Measurements from ENCODE around the gene NTM.

NTM gene

DNA sequence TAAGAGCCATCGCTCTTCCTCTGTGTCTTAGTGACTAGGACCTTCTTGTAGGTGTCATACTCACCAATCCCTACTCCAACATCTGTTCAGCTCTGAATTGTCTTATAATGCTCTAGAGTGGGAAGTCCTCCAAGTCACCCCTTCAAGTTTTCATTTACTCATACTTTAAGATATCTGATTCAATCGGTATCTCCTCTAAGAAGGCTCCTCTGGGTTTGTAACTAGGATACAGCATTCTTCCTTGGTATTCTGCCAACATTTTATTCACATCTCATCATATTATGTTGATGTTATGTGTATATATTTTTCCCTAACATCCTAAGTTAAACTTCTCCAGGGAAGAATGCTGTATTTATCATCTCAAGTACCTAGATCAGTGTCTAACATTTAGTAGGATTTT lies 662.1 kb downstream of the NTM start:
- no peak for DNase-seq

DNA sequence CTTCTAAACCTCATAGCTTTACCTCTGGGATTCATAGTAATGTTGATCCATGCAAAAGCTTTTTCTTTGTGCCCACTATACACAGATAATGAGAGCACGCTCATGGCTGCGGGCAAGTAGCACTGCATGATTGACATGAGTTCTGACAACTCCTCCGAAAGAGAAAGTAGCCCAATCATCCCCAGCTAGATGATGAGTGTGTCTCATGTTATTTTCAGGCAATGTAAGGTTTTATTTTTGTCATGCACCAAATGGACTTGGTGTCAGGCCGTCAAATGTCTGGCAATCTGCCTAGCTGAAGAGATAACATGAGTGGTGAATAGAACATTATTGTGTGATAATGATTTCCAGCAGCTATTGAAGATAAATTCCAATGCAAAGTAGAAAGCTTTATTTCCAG lies 662.6 kb downstream of the NTM start:
- no peak for DNase-seq

DNA sequence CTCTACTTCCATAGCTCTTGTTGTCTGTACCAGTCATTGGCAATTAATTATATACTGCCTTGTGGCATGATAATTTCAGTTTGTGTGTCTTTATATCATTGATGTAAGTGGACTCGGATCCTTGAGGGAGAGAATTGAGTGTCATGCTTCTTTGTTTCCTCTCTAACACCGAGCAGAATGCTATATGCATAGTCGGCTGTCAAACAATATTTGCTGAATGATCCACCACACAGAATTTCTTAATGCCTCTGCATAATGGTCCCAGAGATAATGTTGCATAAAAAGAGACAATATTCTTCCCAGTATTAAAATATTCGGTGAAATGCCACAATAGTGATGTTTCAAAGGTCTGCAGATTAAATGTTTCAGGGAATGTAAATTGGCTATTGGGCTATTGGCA lies 664.8 kb downstream of the NTM start:
- no peak for DNase-seq

DNA sequence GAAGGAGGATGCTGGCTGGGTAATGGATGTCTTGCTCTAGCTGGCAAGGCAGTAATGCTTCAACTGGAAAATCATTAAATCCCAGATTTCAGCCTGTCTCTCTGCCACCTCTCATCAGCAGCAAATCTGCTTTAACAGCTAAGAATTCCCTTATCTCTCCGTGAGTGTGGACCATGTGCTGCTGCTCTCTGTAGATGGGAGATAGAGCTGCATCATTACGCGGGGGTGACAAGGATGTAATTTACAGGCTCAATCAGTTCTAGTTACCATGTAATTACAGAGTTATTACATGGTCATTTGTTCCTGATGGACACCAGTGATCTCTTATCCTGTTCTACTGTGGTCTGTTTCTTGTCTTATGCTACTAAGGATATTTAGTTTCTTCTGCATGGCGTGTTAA lies 665.4 kb downstream of the NTM start:
- DNase-seq = no peak

DNA sequence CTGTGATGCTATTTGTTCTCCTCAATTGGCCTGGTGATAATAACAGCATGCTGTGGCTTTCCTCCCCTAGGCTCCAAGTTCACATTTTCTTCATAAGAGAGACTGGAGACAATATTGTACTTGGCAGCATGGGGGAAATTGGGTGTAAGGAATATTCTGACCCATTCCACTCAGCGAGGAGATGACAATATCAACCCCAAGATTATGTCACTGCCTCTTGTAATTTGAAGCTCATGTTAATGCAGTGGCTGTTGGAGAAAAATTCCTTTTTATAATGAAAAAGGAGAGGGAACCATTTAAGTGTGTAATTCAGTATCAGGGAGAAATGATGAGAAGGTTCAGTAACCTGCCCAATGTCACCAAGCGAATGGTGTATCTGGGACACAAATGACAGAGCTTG lies 665.8 kb downstream of the NTM start:
- DNase-seq = no peak

DNA sequence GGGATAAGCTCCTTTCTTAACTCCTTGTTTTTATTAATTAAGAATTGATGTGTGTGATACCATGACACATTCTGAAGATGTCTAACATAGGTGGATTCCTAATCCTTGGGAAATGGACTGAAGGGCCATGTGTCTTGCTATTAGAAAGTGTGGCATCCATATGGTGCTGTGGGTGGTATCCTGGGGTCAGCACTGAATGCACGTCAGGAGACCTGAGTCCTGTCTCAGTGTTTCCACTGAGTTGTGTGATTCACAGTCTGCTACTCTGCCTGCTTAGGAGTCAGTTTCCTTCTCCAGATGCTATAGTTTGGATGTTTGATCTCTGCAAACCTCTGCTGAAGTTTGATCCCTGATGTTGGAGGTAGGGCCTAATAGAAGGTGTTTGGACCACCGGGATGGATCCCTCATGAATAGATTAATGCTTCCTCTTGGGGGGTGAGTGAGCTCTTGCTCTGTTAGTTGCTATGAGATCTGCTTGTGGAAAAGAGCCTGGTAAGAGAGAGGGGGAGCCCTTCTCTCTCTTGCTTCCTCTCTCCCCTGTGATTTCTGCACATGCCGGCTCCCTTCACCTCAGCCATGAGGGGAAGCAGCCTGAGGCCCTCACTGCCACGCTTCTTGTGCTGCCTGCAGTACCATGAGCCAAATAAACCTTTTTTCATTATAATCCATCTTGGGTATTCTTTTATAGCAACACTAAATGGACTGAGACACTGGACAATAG lies 666.5 kb downstream of the NTM start:
- DNase-seq = no peak

DNA sequence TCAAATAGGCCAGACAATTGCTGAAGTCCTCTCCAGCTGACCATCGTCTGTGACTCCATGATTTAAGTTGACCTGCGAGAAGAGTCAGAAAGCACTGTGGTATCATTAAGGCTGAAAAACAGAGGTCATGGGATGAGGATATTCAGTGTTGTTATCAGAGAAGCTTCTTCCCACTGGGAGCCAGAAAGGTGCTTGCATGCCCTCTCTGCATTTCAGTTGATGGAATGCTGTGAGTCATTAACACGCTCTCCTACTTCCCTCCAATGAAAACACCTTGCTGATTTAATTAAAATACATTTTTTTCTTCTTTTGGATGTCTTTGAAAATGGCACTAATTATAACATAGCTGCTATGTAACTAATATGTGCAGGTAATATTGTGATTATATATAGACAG lies 667.0 kb downstream of the NTM start:
- no peak for DNase-seq

DNA sequence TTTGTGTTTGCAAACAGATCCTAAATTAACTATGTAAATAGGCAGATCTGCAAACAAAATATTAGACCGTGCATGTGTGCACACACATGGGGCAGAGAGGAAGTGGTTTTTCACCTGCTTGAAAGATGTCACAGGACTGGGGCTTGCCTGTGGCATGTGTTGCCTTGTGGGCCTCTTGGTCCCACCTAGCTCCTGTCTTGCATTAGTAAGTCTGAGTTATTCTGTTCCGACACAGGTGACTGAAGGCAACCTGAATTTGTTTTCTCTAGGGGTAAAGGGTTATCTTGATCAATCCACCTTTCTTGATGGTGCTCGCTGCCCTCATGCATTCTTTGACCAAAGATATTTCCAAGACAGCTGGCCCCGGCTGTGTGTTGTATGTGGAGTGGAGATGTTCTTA lies 667.5 kb downstream of the NTM start:
- no peak for DNase-seq

DNA sequence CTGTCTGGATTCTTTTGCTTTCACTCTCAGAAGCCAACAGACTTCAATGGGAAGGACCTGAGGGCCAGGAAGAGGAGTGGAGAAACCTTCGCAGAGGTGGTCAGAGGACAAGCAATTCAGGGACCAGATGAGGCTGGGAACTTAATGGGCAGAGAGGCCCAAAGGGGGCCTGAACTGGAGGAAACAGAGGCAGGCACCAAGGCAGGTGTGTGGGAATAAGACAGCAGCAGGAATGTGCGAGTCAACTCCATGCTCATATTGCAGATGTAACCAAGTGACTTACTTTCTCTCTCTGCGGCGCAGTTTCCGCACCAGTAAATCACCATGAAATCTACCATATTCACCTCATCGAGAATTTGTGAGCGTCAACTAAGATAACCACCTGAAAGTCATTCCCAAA lies 669.1 kb downstream of the NTM start:
- DNase-seq = no peak

DNA sequence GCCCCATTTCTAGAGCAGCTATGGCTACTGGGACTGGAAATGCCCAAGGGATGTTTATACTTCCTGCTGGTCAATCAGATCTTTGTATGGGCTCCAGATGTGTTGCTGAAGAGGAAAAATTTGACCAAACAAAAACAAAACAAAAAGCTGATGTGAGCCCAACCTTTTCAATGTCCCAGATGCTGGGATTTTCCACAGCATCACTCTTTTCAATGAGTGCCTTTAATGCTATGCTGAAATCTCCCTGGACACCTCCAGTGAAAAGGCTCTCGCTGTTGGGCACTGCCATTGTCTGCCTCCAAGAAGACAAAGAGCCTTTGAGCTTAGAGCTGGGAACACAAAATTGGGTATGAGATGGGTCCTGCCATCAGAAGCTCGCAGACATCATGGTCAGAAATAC lies 671.9 kb downstream of the NTM start:
- DNase-seq = no peak

DNA sequence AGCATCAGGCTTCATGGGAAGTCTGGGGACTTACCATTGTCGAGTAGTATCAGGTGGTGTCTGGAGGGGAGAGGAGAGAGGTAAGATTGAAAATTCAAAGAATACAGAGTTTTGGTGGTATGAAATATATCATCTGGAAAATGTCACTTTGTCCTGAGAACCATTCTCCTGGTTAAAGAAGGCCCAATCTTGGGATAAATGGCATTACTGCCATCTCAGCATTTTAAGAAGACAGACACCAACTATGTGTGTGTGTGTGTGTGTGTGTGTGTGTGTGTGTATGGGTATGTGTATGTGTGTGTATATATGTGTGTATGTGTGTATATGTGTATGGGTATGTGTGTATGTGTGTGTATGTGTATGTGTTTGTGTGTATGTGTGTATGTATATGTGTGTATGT lies 673.3 kb downstream of the NTM start:
- no peak for DNase-seq

DNA sequence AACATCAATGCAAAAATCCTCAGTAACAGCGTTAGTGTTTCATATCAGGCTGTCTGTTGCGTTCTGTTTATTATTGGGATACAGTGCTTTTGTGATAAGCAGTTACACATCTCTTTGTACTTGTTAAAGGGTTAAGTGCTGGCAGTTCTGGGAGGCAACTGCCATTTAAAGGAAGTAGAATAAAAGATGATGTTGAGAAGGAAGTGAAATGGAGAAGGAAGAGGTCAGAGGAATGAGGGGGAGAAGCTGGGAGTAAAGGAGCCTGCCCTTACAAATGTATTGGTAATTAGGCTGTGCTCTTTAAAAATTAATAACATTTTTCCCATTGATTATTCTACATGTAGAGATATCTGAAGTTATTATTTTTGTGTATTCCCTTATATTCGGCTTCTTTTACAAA lies 674.7 kb downstream of the NTM start:
- DNase-seq = no peak

DNA sequence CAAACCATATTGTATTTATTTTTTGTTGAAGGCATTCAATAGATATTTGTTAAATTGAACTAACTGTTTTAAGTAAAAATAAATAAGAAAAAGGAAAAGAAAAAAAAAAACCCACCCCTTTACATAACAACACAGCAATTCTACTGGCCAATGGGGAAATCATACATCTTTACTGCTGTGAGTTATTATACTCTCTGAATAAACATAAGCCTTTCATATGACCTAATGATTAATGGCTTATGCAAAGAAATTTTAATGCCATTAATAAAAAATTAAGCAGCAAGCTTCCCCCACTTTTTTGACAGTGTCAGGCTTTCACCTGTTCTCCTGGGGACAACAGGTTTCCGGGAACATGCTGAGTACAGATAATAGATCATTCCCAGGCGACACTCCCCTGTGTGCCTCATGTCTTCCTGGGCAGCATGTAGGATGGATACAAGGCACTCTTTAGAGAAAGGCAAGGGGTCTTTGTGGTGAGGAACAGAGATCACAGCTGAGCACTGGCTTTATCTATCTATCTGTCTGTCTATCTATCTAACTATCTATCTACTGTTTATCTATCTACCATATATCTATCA lies 676.0 kb downstream of the NTM start:
- no peak for DNase-seq

DNA sequence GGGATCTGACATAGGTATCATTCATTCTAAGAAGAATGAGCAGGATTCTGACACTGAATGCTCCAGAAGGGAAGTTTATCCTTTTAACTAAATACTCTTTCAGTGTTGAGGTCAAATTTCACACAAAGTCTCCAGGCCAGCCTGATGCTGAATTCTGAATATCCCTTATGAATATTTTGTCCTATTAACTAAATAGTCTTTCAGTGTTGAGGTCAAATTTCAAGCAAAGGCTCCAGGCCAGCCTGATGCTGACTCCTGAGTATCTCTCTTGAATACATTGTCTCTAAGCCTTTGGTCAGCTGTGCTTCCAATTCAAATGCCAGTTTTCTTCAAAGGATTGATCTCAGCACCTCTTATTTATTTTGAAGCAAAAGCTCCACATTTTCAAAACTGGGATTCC lies 676.8 kb downstream of the NTM start:
- DNase-seq = no peak

DNA sequence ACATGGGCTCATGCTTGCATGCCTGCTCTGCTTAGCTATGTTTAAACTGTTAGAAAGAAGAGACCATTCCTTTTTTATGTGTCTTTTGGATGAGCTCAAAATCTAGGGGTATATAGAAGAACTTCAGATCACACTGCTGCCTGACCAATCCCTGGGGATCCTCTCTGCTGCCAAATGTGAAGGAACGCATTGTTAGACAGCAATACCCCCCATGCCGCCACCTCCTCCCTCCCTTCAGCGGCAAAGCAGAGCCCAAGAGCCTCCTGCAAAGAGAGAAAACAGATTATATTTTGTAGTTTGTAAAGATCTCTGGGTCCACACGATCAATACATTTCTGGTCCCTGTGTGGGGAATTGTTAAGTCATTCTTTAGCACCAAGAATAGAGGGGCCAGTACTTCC lies 677.6 kb downstream of the NTM start:
- DNase-seq = no peak

DNA sequence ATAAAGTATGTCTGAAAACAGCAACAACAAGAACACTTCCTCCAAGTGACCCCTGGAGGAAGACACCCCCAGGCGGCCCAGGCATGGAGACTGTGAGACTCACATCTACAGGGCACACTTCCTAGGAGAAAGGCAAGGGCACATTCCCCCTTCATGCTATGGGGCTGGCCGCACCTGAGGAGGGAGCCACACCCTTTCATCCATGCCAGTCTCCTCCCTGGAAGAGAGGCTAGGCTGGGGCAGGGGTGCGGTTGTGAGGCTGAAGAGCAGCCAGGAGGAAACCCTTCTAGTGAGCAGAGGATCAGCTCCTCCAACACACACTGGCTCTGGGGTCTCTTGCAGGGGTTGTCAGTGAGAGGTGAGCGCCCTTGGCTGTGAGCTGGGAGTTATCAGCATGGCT lies 678.8 kb downstream of the NTM start:
- DNase-seq = no peak

DNA sequence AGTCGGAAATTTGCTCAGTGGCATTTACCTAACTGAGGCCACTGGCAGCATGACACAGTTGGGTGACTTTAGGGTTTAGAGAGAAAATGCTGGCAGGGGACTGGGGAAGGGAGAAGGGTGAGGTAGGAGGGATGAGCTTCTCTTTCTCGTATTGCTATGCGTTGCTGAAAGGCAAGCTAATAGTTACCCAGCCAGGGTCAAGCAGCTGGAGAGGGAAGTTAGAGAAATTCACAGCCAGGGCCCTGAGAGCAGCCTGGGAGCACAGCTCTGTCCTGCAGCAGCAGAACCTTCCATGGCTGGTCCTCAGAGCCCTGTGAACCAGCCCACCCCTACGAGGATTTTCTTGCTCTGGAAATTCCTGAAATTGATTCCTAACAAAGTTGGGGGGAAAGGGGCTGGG lies 679.6 kb downstream of the NTM start:
- no peak for DNase-seq

DNA sequence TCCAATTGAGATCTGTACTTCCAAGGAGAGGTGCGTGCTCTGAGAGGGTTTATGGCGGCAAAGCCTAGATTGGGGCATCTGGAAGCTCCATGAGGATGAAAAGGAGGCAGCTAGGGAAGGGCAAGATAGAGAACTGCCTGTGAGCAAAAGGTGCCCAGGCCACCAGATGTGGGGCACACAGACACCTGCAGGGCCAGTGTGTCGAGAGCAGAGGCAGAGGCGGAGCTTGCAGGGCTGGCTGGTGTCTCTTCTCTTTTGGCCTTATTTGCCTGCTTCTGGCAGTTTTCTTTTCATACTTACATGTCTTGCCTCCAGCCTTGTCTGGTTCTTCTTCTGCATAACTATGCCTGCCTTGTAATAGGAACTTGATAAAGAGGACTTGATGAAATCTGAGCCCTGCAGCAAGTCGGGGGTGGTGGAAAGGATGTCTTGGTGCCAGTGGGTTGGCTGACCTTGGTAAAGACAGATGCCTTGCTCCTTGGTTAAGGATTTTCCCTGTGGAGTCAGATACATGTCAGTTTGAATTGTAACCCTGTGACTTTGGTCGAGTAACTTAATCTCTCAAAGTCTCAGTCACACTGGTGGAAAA lies 680.3 kb downstream of the NTM start:
- DNase-seq = no peak

DNA sequence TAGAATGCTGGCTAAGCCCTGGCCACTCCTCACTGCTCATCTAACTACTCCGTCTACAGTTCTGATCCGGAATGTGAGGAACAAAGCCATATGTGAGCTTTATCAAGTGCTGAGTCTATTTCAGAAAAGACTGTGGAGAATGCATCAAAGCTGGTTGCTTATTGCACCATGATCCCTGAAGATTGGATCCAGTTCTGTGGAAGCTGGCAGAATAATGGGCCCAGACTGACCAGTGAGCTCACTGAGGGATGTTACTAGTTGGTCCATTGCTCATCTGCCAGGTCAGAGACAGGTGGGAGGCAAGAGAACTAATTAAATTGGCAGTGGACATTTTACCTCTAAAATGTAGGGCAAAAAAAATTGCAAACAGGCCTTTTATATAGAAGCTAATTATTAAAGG lies 681.3 kb downstream of the NTM start:
- no peak for DNase-seq

DNA sequence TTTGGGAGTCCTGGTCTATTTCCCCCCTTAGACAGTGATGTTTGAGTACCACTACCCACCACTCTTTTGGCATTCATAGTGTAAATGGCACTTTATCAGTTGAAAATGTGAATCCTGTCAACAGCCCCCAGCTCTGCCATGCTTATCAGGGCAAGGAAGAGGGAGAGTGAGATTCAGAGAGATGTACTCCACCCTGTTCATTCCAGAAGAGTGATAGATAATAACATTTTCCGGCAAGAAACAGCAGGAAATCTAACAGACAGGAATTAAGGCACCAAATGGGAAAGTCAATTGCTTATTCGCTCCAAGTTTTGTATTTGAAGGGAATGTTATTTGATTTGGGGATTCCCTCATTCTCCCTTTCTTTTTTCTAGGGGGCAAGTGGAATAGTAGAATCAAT lies 681.9 kb downstream of the NTM start:
- DNase-seq = no peak

DNA sequence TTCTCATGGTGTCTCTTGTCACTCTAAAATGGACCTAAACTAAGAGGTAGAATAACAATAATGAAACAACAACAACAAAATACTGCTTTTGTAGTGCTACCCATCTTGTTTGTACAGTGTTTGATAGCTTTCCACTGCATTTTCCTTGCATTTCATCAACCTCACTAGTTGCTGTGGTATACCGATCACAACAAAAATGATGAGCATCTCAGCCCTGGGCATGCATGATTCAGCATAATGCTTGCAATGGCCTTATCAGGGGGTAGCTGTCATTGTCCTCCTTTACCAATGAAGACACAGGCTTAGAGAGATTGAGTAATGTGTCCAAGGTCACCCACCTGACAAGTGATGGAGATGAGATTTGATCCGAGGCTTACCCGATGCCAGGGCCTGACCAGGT lies 682.5 kb downstream of the NTM start:
- DNase-seq = no peak

DNA sequence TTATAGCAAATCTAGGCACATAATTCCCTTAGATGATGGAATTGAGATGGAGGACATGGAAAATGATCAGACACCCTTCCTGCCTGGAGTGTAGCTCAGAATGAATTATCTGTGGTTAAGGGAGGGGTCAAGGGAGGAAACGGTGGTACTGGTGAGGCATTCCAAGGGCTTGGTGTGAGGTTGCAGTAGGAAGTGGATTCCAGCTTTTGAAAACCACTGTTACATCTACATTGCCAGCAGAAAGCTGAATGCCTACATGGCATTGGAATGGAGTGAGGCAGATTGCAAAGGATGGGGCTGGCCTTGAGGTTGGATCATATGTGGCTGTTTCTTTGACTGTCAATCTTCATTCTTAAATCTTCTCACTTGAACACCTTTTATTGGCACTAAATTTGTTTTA lies 684.4 kb downstream of the NTM start:
- DNase-seq = no peak

DNA sequence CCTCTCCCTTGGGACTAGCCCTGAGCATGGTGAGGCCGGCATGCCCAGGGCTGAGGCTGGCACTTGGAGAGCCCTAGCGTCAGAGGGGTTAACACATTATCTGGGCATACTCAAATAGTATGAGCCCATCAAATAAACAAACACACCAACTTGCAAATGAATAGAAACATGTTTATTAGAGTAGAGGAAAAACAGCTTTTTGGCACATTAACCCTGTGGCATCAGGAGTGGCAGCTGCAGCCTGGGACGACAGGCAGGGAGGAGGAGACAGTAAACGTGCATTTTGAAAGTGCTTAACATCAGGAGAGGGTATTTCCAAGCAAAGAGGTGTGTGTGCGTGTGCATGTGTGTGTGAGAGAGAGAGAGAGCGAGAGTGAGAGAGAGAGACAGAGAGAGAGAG lies 684.9 kb downstream of the NTM start:
- DNase-seq = no peak

DNA sequence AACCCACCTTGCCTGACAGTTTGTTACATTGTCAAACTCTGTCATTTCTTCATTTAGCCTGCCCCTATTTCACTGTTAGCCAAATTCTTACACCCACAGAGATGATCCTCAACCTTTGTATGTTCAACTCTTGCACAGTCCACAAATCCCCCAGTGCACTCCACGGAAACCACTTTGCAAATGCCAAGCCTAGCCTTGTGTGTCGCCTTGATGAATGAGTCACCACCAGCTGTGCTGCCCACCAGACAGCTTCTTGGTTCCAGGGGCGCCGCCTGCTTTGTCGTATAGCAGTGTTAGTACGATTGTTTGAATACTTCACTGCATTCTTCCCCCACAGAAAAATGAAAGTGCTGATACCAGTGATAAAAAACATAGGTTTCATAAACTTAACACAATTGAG lies 686.3 kb downstream of the NTM start:
- DNase-seq = no peak

DNA sequence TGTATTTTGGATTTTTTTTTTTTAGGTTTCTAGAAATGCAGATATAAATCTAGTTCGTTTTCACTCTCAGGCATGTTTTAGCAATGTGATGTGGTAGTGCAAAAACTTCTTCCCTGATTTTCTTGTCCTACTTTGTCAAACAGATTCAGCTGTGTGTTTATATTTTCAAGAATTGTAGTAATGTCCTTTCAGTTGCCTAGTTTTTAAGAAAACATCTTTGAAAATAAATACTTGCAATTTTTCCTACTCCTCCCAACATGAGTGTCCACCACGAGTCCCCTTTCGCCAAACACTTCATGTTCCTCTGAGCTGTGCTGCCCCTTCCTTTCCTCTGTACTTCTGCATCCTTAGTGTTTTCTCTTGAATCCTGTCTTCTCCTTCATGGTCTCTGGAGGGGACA lies 686.9 kb downstream of the NTM start:
- DNase-seq = no peak

All from T-helper 9 cell (primary cell).